Skeletal muscle tissue (tissue), 4 donors: ENCODE measurements around the gene SIAH2. TPM values are rescaled to one million over a fixed set of nuclear protein-coding genes. Genes with fewer than 3 reads are reported as not detected.

ENCODE experiments used
- H3K27ac ChIP-seq: one replicate; pipeline ENCODE4 v1.7.0; 2013; ENCODE audit warnings: mild to moderate bottlenecking, low read depth, low read length, inconsistent platforms
- H3K27me3 ChIP-seq, 3 donors: one replicate each; pipeline ENCODE4 v1.7.0; 2013; ENCODE audit warnings: low read length in 3 of 3; ENCODE audit not compliant: control insufficient read depth in 3 of 3, insufficient read depth in 3 of 3
- H3K36me3 ChIP-seq, 3 donors: one replicate each; pipeline ENCODE4 v1.7.0; 2013; ENCODE audit warnings: low read length in 3 of 3; ENCODE audit not compliant: control insufficient read depth in 3 of 3, insufficient read depth in 3 of 3
- H3K4me1 ChIP-seq, 3 donors: one replicate each; pipeline ENCODE4 v1.7.0; 2013; ENCODE audit warnings: low read length in 3 of 3, mild to moderate bottlenecking in 3 of 3; ENCODE audit not compliant: control insufficient read depth in 3 of 3, insufficient read depth in 3 of 3
- H3K4me3 ChIP-seq, 3 donors: one replicate each; pipeline ENCODE4 v1.7.0; 2013; ENCODE audit warnings: low read length in 3 of 3
- H3K9ac ChIP-seq, 3 donors: one replicate each; pipeline ENCODE4 v1.7.0; 2013; ENCODE audit warnings: low read length in 3 of 3, mild to moderate bottlenecking in 3 of 3, moderate library complexity in 2 of 3, low read depth in 1 of 3
- H3K9me3 ChIP-seq, 3 donors: one replicate each; pipeline ENCODE4 v1.7.0; 2013; ENCODE audit warnings: low read length in 3 of 3; ENCODE audit not compliant: control insufficient read depth in 3 of 3
- total RNA-seq: library from RNA; depleted of rRNA; stranded (reverse); fragments of >200 nt; gene quantifications from one replicate; pipeline ENCODE4 v1.2.3, GENCODE V29; 2014
- donor health status: Osteomylitis.

SIAH2 gene
- total RNA-seq, 1 donor from 2014 or later = 26.1 TPM

DNA sequence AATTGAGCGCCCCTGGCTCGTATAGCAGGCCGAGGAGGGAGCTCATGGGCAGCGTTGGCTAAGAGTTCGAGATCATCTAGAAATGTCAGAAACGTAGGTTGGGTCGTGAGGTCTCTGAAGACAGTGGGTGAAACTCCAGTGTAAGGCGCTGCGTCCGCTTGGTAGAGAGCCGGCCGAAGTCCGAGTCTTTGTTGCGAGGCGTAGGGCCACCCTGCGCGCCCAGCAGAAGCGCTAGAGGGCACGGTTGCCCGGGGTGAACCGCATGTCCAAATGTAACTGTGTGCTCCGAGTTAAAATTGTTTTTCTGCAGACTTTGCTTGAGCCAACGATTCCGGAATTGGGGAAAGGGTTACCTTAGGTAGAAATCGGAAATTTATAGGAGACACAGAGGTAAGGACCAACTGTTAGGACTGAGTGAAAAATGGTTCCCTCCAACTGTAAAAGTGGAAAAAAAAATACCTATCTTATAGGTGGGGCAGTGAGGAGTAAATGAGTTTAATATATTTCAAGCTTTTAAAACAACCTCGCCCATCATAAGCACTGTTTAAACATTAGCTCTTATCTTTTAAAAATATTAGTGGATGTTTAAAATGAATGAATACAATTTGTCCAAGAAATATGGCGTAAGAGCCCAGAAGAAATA lies 993 bp upstream of the SIAH2 start:
- Histone ChIP-seq H3K27ac (peak overlapping the region; percentile 96), H3K36me3 (peaks cover 0 to 2% (median 0%) of the 10 kb centered on the region in 3 donors), H3K4me3 (peak overlapping the region; percentile 81 to 91 (median 85)), H3K27me3 (no peaks in the 10 kb centered on the region), H3K9ac (peak overlapping the region; percentile 82 to 94 (median 93)), H3K9me3 (no peaks in the 10 kb centered on the region), H3K4me1 (peaks cover 18 to 31% (median 19%) of the 10 kb centered on the region in 3 donors)

DNA sequence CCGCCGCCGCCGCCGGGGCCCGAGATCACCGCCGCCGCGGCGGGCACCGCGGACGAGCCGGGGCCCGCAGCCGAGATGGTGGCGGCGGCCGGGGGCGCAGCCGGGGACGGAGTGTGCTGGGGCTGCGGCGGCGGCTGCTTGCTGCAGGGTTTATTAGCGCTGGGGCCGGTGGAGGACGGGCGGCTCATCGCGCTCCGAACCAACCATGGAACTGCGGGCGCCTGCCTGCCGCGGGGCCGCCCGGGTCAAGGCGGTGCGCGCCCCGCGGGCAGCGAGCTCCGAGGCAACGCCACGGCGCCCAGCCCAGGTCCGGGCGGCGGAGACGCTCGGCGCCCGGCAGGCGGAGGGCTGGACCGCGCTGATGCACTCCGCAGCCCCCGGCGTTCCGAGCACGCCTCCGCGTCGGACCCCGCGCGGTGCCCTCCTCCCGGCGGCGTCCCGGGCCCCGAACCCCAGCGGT lies 277 bp downstream of the SIAH2 start:
- H3K36me3 ChIP-seq = peaks cover 0 to 2% (median 0%) of the 10 kb centered on the region in 3 donors
- H3K27me3 ChIP-seq = no peaks in the 10 kb centered on the region
- H3K4me3 ChIP-seq = peak overlapping the region; percentile 81 to 91 (median 85)
- no peaks in the 10 kb centered on the region for H3K9me3 ChIP-seq
- peak overlapping the region; percentile 96 for H3K27ac ChIP-seq
- H3K9ac ChIP-seq = peak overlapping the region; percentile 82 to 94 (median 84)
- H3K4me1 ChIP-seq = peaks cover 21 to 31% (median 23%) of the 10 kb centered on the region in 3 donors

DNA sequence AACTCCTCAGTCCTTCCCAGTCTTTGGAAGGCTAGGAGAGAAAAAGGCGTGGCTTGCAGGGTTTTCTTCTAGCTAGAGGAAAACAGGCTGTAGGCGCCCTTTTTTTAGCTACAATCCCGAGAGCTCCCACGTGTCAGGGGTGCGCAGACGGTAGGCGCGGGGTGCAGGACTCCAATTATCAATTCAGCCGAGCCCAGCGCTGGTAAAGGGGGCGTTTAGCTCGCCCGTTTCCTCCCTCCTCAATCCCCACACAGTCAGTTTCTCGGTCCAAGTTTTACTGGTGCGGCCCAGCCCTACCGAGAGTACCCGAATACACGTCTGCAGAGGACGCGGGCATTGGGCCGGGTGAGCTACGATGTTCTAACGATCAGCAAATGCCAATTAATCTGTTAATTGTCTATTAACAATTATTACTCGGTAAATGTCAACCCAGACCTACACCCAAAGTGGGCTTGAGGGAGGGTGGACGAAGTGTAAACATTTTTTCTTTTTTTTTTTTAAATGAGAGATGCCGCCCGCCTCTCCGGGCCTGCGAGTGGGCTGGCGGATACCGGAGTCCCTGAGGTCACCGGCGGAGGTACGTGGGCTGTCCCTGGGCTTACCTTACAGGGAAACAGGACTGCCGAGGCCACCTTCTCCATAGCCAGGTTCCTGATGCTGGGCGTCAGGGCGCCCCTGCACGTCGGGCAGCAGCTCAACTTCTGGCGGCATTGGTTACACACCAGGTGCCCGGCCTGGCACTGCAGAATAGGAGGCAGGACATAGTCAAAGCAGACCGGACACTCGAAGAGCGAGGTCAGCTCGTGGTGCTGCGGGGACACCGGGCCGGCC lies 923 bp downstream of the SIAH2 start:
- no peaks in the 10 kb centered on the region for H3K9me3 ChIP-seq
- peak overlapping the region; percentile 96 for H3K27ac ChIP-seq
- no peaks in the 10 kb centered on the region for H3K27me3 ChIP-seq
- H3K4me3 ChIP-seq = peak overlapping the region; percentile 81 to 91 (median 85)
- peaks cover 23 to 31% (median 26%) of the 10 kb centered on the region in 3 donors for H3K4me1 ChIP-seq
- H3K9ac ChIP-seq = peak overlapping the region; percentile 82 to 94 (median 84)
- peaks cover 0 to 2% (median 0%) of the 10 kb centered on the region in 3 donors for H3K36me3 ChIP-seq

DNA sequence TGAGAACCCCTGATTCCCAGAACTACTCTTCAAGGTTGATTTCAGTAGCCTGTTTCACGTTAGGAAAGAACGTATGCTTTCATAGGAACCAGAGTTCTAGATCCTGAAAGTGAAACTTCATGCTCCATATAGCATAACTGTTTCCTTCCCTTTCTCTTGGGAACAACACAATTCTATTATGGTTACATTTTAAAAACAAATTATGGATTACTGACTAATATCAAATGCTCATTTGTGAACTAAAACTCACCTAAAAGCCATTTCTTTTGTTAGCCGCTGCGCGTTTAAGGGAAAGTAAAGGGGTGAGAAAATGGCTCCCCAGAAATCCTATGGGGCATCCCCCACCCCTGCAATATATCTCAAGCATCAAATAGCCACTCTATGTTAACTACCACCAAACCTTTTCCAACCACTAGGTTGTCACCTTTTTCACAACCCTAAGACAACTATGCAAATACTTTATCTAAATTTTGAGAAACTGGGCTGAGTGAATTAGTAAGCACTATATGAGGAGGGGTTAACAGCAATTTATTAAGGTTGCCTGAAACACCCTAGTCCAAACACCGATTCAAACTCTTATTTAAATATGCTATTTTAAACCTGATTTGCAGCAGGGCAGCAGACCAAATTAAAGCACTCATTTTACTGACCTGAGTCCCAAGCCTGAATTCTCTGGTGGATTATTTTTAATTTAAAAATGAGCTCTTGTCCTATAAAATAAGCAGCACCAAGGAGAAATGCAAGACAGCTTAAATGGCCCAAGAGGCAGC lies 2.4 kb downstream of the SIAH2 start:
- H3K4me3 ChIP-seq = peak overlapping the region in 2 of 3 donors; percentile 81 to 85
- H3K4me1 ChIP-seq = peaks cover 31 to 41% (median 33%) of the 10 kb centered on the region in 3 donors
- no peaks in the 10 kb centered on the region for H3K9me3 ChIP-seq
- H3K36me3 ChIP-seq = peaks cover 0 to 2% (median 0%) of the 10 kb centered on the region in 3 donors
- no peaks in the 10 kb centered on the region for H3K27me3 ChIP-seq
- peak overlapping the region; percentile 23 for H3K27ac ChIP-seq
- H3K9ac ChIP-seq = peak overlapping the region; percentile 2 to 94 (median 52)

DNA sequence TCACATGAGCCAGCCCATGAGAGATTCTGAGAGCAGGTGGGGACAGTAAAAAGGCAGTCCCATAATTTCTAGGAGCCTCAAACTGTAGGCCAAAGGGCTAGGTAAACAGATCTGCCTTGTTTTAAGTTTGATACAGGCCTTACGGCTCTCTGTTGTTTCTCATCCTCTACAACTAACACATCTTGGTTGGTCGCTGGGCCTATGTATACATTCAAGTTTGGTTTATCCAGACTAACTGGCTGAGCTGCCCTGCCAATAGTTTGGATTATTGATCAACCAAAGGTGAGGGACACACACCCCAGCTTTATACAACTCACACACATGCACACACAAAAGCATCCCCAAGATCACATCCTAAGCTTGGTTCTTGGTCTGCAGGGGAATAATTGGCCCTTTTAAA lies 3.0 kb downstream of the SIAH2 start:
- H3K27ac ChIP-seq = peak overlapping the region; percentile 23
- H3K9me3 ChIP-seq = no peaks in the 10 kb centered on the region
- peaks cover 31 to 41% (median 33%) of the 10 kb centered on the region in 3 donors for H3K4me1 ChIP-seq
- H3K9ac ChIP-seq = peak overlapping the region; percentile 2 to 52 (median 34)
- peaks cover 0 to 2% (median 0%) of the 10 kb centered on the region in 3 donors for H3K36me3 ChIP-seq
- H3K27me3 ChIP-seq = no peaks in the 10 kb centered on the region
- H3K4me3 ChIP-seq = peak overlapping the region in 1 of 3 donors; percentile 85

DNA sequence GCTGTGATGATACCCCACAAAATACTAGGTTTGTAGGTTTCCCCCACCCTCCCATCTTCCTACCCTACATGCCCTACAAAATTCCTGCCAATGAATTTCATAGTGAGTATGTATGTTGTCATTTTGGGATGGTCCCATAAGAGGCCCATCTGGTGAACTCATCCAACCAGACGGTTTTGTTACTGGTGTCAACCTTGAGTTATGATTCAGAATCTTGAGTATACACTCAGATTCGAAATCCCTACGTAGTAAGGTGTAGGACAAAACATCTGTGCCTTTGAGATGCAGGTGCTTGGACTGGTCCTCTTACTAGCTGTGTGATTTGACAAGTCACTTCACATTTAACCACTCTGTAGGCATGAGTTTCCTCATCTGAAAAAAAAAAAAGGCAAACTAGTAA lies 3.6 kb downstream of the SIAH2 start:
- Histone ChIP-seq H3K4me3 (no peak overlapping the region), H3K9ac (no peak overlapping the region), H3K4me1 (peaks cover 31 to 37% (median 33%) of the 10 kb centered on the region in 3 donors), H3K27me3 (no peaks in the 10 kb centered on the region), H3K27ac (no peak overlapping the region), H3K9me3 (no peaks in the 10 kb centered on the region), H3K36me3 (peaks cover 0 to 2% (median 0%) of the 10 kb centered on the region in 3 donors)

DNA sequence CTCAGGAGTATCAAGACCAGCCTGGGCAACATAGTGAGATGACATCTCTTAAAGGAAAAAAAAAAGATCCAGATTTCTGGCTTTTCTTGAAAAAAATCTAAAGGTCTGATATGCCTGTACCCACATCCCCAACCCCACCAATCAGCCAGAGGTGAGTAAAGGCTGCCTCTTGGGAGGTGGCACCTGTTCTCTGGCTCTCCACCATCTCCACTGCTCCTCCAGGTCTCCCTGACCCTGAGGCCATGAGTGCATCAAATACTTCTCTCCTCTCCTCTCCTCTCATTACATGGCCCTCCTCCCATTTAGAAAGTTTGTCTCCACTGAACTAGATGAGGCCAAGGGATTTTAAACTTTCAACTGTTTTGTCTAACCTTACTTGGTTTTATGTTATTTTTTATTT lies 5.2 kb downstream of the SIAH2 start:
- peaks cover 29 to 34% (median 31%) of the 10 kb centered on the region in 3 donors for H3K4me1 ChIP-seq
- no peak overlapping the region for H3K4me3 ChIP-seq
- no peak overlapping the region for H3K9ac ChIP-seq
- no peaks in the 10 kb centered on the region for H3K9me3 ChIP-seq
- peaks cover 0 to 7% (median 3%) of the 10 kb centered on the region in 3 donors for H3K36me3 ChIP-seq
- H3K27ac ChIP-seq = no peak overlapping the region
- H3K27me3 ChIP-seq = no peaks in the 10 kb centered on the region

DNA sequence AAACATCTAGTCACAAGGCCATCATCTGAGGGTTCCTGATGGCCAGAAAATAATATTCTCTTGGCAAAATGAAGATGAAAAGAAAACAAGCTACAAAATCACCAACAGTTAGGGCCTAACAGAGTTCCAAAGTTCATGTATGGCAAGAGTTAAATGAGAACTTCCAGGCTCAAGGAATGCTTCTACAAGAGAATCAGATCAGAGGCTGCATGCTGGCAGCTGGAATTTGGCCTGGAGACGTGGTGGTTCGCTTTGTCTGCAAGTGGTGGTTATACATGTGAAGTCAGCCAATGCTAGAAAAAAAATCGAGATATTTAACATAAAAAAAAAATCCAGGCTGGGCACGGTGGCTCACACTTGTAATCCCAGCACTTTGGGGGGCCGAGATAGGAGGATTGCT lies 5.6 kb downstream of the SIAH2 start:
- no peak overlapping the region for H3K4me3 ChIP-seq
- peaks cover 0 to 7% (median 4%) of the 10 kb centered on the region in 3 donors for H3K36me3 ChIP-seq
- no peak overlapping the region for H3K9ac ChIP-seq
- no peak overlapping the region for H3K27ac ChIP-seq
- H3K4me1 ChIP-seq = peaks cover 29 to 34% (median 31%) of the 10 kb centered on the region in 3 donors
- no peaks in the 10 kb centered on the region for H3K9me3 ChIP-seq
- H3K27me3 ChIP-seq = no peaks in the 10 kb centered on the region

DNA sequence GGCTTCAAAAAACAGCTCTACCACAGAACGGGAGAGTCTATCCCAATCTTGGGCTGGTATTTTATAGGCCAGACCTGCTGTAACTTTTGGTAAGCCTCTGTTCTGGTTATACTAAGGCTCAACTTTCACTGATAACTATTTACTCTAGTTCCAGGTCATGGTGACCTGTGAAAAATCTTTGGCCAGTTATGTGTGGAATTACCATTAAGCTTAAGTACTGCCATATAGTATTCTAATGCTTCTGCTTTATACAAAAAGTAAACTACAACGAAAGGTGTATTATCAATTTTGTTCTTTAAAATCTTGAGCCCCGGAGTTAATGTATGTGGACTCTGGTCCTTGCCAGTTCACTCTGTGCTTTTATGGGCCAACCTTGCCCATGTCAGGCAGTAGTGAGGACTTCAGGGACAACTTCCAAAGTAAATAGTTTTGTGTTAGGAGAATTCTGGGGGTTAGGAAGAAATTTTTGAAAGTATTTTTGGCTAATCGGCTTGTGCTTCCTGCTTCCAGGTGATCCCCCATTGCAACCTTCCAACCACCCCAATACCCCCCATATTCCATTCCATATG lies 6.4 kb downstream of the SIAH2 start:
- Histone ChIP-seq H3K36me3 (peaks cover 0 to 7% (median 4%) of the 10 kb centered on the region in 3 donors), H3K9me3 (no peaks in the 10 kb centered on the region), H3K27ac (no peak overlapping the region), H3K4me3 (no peak overlapping the region), H3K4me1 (peaks cover 35 to 38% (median 35%) of the 10 kb centered on the region in 3 donors), H3K9ac (no peak overlapping the region), H3K27me3 (no peaks in the 10 kb centered on the region)
